Measurements from ENCODE around the gene CRACR2A.

The CRACR2A gene

DNA sequence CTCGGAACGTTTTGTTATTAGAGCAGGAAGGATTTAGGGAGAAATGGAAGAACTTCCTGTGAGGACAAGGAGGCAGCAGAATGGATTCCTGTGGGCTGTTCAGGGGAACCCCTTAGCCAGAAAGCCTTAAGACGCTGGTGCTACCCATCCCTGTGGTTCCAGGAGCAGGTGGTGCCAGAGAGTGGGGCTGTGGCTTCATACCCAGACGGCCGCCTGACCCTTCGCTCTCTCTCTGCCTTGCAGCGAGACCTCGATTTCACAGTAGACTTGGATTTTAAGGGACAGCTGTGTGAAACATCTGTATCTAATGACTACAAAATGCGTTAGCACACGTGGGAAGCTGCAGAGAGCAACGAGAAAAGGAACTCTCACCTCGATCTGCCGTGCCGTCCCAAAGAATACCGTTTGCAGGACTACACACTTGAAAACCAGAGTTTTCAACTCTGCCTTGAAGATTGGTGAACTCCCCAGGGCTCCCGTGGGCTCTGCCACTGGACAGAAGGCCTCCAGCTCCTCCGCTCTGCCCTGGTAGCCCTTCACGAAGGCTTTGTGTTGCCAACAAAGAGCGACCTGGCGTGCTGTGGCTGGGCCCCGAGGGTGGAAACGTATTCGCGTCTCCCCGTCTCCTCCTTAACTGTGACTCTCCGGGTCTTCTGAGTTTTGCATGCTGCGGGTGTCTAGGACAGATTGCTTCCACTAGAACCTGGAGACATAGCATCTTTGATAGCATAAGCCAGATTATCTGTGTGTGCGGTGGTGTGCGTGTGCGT lies 159.9 kb downstream of the CRACR2A start:
- TF ChIP-seq, protein P1, sequence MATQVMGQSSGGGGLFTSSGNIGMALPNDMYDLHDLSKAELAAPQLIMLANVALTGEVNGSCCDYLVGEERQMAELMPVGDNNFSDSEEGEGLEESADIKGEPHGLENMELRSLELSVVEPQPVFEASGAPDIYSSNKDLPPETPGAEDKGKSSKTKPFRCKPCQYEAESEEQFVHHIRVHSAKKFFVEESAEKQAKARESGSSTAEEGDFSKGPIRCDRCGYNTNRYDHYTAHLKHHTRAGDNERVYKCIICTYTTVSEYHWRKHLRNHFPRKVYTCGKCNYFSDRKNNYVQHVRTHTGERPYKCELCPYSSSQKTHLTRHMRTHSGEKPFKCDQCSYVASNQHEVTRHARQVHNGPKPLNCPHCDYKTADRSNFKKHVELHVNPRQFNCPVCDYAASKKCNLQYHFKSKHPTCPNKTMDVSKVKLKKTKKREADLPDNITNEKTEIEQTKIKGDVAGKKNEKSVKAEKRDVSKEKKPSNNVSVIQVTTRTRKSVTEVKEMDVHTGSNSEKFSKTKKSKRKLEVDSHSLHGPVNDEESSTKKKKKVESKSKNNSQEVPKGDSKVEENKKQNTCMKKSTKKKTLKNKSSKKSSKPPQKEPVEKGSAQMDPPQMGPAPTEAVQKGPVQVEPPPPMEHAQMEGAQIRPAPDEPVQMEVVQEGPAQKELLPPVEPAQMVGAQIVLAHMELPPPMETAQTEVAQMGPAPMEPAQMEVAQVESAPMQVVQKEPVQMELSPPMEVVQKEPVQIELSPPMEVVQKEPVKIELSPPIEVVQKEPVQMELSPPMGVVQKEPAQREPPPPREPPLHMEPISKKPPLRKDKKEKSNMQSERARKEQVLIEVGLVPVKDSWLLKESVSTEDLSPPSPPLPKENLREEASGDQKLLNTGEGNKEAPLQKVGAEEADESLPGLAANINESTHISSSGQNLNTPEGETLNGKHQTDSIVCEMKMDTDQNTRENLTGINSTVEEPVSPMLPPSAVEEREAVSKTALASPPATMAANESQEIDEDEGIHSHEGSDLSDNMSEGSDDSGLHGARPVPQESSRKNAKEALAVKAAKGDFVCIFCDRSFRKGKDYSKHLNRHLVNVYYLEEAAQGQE (IDR thresholded peaks at IDR 0.05; ENCODE audit: insufficient read depth in 1 of 2, low read depth in 2 of 2, low read length in 2 of 2): no peak
- TF ChIP-seq FOXP2 (optimal IDR thresholded peaks at IDR 0.05; ENCODE audit: borderline replicate concordance, extremely low read depth, extremely low read length, insufficient read depth) (no peak), POLR2AphosphoS5 (IDR thresholded peaks at IDR 0.05; ENCODE audit: low read depth, low read length) (no peak), TAF1 (IDR thresholded peaks at IDR 0.05; ENCODE audit: borderline replicate concordance, insufficient read depth, low read length) (no peak), SIN3A (IDR thresholded peaks at IDR 0.05; ENCODE audit: borderline replicate concordance, insufficient read depth, low read length) (no peak)

DNA sequence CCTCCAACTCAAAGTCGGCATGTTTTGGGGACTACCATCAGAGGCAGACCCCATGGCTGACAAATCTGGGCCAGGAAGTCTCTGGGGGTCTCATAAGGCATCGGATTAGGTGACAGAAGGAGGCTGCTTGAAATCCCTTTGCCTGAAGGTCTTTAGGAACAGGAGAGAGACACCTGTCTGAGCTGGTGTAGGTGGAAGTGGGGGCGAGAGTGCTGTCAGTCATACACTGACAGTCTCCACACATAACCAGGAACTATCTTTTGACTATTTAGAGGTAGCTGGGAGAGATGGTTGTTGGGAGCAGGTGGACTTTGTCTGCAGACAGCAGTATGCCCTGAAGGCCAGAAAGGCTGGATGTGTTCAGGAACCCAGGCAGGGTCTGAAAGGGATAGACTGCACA lies 163.2 kb downstream of the CRACR2A start:
- TF ChIP-seq SIN3A (IDR thresholded peaks at IDR 0.05; ENCODE audit: borderline replicate concordance, insufficient read depth, low read length) (no peak), FOXP2 (optimal IDR thresholded peaks at IDR 0.05; ENCODE audit: borderline replicate concordance, extremely low read depth, extremely low read length, insufficient read depth) (no peak), TAF1 (IDR thresholded peaks at IDR 0.05; ENCODE audit: borderline replicate concordance, insufficient read depth, low read length) (no peak), POLR2AphosphoS5 (IDR thresholded peaks at IDR 0.05; ENCODE audit: low read depth, low read length) (no peak)
- TF ChIP-seq, protein P1 (IDR thresholded peaks at IDR 0.05; ENCODE audit: insufficient read depth in 1 of 2, low read depth in 2 of 2, low read length in 2 of 2): no peak

DNA sequence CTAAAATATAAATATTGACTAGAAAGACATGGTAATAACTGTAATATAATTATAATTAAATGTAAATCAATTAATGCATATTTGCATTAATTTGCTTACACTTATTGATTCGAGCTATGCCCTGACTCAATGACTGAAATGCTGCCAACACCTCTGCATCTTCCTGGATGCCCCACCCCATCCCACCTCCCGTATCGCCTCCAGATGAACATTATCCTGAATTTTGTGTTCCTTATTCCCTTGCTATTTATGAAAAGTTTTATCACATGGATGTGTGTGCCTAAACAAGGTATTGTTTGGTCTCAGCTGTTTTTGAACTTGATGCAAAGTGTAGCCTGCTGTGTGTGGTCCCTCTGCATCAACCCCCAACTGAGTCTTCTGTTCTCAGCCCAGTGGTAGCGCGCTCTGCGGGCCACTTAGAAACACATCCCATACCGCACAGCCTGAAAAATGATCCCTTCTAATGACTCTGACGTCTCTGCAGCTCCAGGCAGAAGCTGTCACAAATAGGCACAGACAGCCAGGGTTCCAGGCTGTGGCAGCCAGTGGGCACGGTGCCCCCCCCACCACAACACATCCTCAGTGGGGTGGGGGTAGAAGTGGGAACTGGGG lies 165.4 kb downstream of the CRACR2A start:
- TF ChIP-seq TAF1 (IDR thresholded peaks at IDR 0.05; ENCODE audit: borderline replicate concordance, insufficient read depth, low read length) (no peak), SIN3A (IDR thresholded peaks at IDR 0.05; ENCODE audit: borderline replicate concordance, insufficient read depth, low read length) (no peak)
- TF ChIP-seq, protein P1 (IDR thresholded peaks at IDR 0.05; ENCODE audit: insufficient read depth in 1 of 2, low read depth in 2 of 2, low read length in 2 of 2): no peak

DNA sequence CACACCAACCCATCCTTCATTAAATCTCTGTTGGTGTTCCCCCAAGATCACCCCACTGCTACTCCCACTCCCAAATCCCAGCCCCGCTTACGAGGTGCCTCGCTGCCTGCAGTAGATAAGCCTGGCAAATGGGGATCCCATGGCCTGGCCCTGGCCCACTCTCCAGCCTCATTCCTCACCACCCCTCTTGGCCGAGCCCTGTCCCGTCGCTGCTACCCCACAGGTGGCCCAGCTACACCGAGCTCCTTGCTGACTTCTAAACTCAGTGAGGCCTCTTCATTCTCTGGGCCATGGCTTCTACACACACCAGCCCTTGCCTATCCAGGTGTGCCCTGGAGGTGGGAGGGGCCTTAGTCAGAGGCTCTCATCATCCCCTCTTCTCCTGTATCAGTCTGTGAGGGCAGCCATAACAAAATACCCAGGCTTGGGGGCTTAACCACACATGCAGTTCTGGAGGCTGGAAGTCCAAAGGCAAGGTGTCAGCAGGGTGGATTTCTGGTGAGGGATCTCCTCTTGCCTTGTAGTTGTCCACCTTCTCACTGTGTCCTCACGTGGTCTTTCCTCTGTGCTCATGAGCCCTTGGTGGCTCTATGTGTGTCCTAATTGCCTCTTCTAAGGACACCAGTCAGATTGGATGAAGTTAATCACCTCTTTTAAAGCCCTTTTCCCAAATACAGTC lies 169.1 kb downstream of the CRACR2A start:
- TF ChIP-seq TAF1 (IDR thresholded peaks at IDR 0.05; ENCODE audit: borderline replicate concordance, insufficient read depth, low read length) (no peak), POLR2AphosphoS5 (IDR thresholded peaks at IDR 0.05; ENCODE audit: low read depth, low read length) (no peak), FOXP2 (optimal IDR thresholded peaks at IDR 0.05; ENCODE audit: borderline replicate concordance, extremely low read depth, extremely low read length, insufficient read depth) (no peak), SIN3A (IDR thresholded peaks at IDR 0.05; ENCODE audit: borderline replicate concordance, insufficient read depth, low read length) (no peak)
- TF ChIP-seq, protein P1 (IDR thresholded peaks at IDR 0.05; ENCODE audit: insufficient read depth in 1 of 2, low read depth in 2 of 2, low read length in 2 of 2): no peak
